Stimulated activated CD4-positive, alpha-beta T cell treated with anti-CD3 and anti-CD28 coated beads, Interleukin-4, amount 100 ng/mL, for 1 hour (primary cell): ENCODE results near the gene VWA2.

Experiments used
- DNase-seq: peaks from one replicate; pipeline ENCODE4 v3.0.0-alpha.2; 2020

VWA2 gene

GRCh38 chr10:114246679-114247305 is 7.7 kb downstream of the VWA2 start:
- DNase-seq = no peak

- DNase-seq = no peak
Measured at GRCh38 chr10:114250236-114250635, 11.2 kb downstream of the VWA2 start.

GRCh38 chr10:114250716-114251115 is 11.7 kb downstream of the VWA2 start:
- no peak for DNase-seq

- no peak for DNase-seq
Measured at GRCh38 chr10:114252092-114252491, 13.0 kb downstream of the VWA2 start.

- no peak for DNase-seq
Measured at GRCh38 chr10:114252883-114253282, 13.8 kb downstream of the VWA2 start.

- no peak for DNase-seq
Measured at GRCh38 chr10:114255227-114255626, 16.2 kb downstream of the VWA2 start.

GRCh38 chr10:114256008-114256765 is 17.1 kb downstream of the VWA2 start:
- no peak for DNase-seq

- DNase-seq = no peak
Measured at GRCh38 chr10:114256822-114257221, 17.8 kb downstream of the VWA2 start.

- no peak for DNase-seq
Measured at GRCh38 chr10:114257498-114257897, 18.4 kb downstream of the VWA2 start.

GRCh38 chr10:114258274-114258840 is 19.3 kb downstream of the VWA2 start:
- DNase-seq = no peak

- DNase-seq = no peak
Measured at GRCh38 chr10:114259824-114260223, 20.8 kb downstream of the VWA2 start.

GRCh38 chr10:114260366-114260765 is 21.3 kb downstream of the VWA2 start:
- DNase-seq = no peak

- DNase-seq = no peak
Measured at GRCh38 chr10:114261076-114261475, 22.0 kb downstream of the VWA2 start.

- DNase-seq = no peak
Measured at GRCh38 chr10:114262496-114262895, 23.4 kb downstream of the VWA2 start.

- DNase-seq = no peak
Measured at GRCh38 chr10:114265392-114266053, 26.5 kb downstream of the VWA2 start.

- no peak for DNase-seq
Measured at GRCh38 chr10:114266521-114266920, 27.5 kb downstream of the VWA2 start.

GRCh38 chr10:114271075-114271778 is 32.2 kb downstream of the VWA2 start:
- DNase-seq = no peak

- no peak for DNase-seq
Measured at GRCh38 chr10:114271779-114272167, 32.7 kb downstream of the VWA2 start.

GRCh38 chr10:114272696-114273095 is 33.6 kb downstream of the VWA2 start:
- DNase-seq = no peak

- DNase-seq = no peak
Measured at GRCh38 chr10:114273910-114274309, 34.9 kb downstream of the VWA2 start.

GRCh38 chr10:114274616-114275453 is 35.8 kb downstream of the VWA2 start:
- no peak for DNase-seq

- no peak for DNase-seq
Measured at GRCh38 chr10:114276066-114276465, 37.0 kb downstream of the VWA2 start.
